Hematopoietic multipotent progenitor cell (in vitro differentiated cells): ENCODE data around the gene CASP14. TPM values are rescaled to one million over a fixed set of nuclear protein-coding genes. Genes with fewer than 3 reads are reported as not detected.
"Not testable (repeated sequence)": the region's sequence is repeated elsewhere in the genome, so short reads cannot be mapped to it uniquely, and the experiment has no call there.

Source experiments
- DNase-seq, 3 donors: peaks; one replicate each; pipeline ENCODE4 v3.0.0-alpha.2; 2011 to 2015; ENCODE audit warnings: low read depth in 2 of 3, low spot score in 2 of 3
- total RNA-seq: library from RNA; depleted of rRNA; stranded (reverse); fragments of >200 nt; gene quantifications from one replicate; pipeline ENCODE4 v1.2.3, GENCODE V29; 2012

CASP14 gene, protein sequence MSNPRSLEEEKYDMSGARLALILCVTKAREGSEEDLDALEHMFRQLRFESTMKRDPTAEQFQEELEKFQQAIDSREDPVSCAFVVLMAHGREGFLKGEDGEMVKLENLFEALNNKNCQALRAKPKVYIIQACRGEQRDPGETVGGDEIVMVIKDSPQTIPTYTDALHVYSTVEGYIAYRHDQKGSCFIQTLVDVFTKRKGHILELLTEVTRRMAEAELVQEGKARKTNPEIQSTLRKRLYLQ
- not detected for total RNA-seq

DNA sequence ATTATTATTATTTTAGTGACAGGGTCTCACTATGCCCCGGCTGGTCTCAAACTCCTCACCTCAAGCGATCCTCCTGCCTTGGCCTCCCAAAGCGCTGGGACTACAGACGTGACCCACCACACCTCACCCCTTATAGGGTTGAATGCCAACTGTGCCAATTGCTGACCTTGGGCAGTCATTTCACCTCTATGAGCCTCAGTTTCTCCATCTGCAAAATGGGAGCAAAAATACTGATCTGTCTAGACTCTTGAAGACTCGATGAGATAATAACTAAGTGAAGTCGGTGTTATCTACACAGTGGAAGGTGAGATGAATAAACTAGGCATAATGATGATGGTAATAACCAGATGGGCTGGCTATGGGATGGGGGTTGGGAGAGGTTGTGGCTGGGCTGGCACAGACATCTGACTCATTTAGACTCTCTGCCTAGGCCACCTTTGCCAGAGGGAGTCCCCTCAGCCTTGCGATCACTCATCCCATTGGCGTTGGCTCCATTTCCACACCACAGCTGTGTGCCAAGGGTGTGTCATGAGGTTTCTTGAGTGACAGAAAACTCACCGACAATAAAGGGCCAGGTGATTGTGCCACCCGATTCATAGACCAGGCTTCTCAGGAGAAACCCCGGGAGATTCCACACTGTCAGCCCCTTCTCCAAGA is at the start of gene CASP14:
Gene CASP14 (plus strand): TSS at position 596 of the 657 bp plus-strand sequence. CDS start 2,772 bp downstream, outside the sequence.
- DNase-seq = no peak

DNA sequence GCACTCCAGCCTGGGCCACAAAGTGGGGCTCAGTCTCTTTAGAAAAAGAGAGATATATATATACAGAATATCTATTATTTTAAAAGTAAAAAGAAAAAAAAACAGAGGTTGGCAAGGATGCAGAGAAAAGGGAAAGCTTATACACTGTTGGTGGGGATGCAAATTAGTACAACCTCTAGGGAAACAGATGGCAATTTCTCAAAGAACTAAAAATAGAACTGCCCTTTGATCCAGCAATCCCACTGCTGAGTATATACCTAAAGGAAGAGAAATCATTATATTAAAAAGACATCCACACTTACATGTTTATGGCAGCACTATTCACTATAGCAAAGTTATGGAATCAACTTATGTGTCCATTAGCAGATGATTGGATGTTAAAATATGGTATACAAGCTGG is 41.0 kb upstream of the CASP14 start:
- DNase-seq = no peak

DNA sequence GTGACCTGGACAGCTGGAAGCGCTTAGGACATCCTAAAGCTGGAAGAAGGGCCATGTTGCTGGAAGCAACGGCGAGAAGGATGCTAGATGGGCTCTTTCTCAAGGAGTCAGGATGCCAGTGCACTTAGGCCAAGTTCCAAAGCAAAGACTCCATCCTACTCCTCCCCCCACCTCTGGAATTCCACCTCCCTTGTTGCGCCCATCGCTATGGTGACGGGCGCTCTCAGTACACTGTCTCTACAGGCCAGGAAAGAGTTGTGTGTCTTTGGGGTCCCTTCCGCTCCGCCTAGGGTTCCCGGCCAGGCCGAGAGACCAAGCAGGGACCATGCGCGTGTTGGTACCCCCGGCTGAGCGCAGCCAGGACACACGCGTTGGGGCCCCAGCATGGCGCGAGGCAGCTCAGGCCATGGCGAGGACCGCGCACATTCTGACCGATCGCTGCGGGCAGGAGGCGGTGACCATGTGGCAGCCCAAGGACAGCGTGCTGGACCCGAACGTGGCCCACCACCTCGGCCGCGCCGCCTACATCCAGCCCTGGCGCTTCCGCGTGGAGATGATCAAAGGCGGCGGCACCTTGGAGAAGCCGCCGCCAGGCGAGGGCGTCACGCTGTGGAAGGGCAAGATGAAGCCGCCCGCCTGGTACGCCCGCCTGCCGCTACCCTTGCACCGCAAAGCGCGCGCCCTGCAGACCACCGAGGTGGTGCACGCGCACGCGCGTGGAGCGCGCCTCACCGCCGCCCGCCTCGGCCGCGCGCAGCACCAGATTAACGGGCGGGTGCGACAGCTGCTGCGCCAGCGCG is 38.6 kb upstream of the CASP14 start:
- peak in 2 of 3 donors; percentile 50 to 51 for DNase-seq

DNA sequence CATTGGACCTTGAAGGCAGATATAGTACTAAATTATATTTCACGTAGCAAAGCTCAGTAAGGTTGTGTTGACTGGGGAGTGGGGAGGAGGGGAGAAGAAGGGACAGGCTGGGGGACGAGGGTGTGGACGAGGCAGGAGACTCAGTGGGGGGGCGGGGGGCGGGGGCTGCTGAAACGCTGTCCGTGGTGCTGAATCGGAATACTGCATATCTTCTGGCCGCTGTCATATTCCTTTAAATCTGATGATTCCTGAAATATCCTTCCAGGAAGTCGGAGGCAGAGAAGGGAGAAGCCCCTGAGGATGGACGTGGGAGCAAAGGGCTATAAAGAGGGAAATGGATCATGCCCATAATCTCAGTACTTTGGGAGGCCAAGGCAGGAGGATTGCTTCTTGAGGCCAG is 34.7 kb upstream of the CASP14 start:
- peak in 1 of 3 donors; percentile 36 for DNase-seq

DNA sequence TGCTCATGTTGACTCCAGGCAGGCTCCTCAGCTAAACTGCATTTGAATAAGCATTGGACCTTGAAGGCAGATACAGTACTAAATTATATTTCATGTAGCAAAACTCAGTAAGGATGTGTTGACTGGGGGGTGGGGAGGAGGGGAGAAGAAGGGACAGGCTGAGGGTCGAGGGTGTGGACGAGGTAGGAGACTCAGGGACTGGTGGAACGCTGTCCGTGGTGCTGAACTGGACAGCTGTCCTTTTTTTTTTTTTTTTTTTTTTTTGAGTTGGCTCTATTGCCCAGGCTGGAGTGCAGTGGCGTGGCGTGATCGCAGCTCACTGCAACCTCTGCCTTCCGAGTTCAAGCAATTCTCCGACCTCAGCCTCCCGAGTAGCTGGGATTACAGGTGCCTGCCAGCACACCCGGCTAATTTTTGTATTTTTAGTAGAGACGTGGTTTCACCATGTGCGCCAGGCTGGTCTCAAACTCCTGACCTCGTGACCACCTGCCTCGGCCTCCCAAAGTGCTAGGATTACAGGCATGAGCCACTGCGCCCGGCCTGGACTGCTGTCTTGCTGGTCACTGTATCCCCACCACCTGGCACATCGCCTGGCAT is 33.2 kb upstream of the CASP14 start:
- DNase-seq = peak in 2 of 3 donors; percentile 26 to 38

DNA sequence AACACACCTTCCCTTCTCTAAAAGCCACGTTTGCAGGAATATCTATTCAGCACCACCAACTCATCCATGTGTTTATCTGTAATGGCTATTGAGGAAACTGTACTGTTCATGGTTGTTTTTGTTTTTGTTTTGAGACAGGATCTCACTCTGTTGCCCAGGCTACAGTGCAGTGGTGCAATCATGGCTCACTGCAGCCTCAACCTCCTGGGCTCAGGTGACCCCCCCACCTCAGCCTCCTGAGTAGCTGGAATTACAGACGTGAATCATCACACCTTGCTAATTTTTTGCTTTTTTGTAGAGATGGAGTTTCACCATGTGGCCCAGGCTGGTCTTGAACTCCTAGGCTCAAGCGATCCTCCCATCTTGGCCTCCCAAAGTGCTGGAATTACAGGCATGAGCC is 30.4 kb upstream of the CASP14 start:
- not testable (repeated sequence) for DNase-seq

DNA sequence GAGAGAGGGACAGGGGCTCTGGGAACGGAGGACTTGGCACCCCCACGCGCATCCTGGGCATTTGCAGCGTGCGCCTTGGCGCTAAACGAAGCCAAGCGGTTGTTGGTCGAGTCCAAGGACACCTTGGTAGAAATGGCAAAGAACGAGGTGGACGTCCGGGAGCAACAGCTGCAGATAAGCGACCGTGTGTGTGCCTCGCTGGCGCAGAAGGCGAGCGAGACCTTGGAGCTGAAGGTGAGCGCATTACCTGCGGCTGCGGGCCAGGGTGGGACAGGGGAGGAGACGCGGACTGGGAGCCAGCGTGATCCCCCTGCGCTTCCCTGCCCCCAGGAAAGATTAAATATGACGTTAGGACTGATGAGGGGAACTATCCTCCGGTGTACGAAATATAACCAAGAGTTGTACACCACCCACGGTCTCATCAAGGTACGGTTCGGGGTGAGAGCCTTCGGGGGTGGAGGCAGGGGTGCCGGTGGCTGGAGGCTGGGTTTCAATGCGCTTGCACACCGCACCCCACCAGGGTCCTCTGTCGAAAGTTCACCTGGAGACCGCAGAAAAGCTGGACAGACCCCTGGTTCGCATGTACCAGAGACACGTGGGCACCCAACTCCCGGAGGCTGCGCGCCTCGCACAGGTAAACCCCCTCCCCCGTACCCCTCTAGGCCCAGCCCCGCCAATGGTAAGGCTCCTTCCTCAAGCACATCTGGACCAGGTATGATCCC is 27.8 kb upstream of the CASP14 start:
- no peak for DNase-seq

DNA sequence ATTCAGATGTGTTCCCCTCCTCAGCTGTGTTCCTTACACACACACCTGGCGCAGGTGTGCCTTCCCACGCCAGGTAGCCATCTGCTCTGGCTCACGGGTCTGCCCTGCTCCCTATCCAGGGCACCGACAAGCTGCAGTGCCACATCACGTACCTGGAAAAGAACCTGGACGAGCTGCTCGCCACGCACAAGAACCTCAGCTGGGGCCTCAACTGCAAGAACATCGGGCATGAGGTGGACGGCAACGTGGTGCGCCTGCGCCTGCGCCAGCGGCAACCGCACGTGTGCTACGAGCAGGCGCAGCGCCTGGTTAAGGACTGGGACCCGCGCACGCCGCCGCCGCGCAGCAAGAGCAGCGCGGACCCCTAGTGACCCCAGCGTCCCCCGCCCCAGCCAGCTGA is 26.5 kb upstream of the CASP14 start:
- no peak for DNase-seq

DNA sequence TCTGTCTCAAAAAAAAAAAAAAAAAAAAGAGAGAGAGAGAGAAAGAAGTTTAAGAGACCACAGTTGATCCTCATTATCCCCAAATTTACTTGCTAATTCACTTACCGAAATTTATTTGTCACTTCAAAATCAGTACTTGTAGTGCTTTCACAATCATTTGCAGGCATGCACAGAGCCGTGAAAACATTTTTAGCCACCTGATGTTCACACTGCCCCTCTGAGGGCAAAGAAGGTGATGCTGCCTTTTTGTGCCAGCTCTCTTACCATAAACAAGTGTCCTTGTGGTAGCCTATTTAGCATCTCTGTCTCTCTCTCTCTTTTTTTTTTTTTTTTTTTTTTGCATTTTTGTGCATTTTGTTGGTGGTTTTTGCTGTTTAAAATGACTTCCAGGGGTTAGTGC is 24.1 kb upstream of the CASP14 start:
- DNase-seq = peak in 2 of 3 donors; percentile 39 to 72

DNA sequence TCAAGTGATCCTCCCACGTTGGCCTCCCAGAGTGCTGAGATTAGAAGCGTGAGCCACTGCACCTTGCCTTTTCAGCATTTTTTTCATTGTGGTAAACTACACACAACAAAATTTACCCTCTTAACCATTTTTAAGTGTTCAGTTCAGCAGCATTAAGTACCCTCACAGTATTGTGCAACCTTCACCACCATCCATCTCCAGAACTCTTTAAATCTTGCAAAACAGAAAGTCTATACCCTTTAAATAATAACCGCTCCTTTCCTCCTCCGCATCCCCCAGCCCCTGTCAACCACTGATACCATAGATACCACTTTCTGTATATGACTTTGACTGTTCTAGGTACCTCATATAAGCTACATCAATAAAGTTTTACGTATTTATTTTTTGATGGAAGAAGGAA is 20.8 kb upstream of the CASP14 start:
- DNase-seq = no peak

DNA sequence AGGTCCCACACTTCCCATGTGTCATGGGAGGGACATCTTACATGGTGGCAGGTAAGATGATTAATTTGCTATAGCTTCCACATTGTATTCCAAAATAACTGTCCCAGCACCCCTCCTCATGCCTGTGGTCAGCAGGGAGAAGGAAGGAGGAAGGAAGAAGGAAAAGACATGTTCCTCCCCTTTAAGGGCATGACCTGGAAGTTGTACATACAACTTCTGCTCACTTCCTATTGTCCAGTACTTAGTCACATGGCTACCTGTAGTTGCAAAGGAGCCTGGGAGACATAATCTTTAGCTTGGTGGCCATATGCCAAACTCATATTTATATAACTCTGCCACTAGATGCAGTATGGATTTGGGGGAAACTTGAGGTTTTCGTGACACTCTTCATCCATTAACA is 17.6 kb upstream of the CASP14 start:
- DNase-seq = no peak

DNA sequence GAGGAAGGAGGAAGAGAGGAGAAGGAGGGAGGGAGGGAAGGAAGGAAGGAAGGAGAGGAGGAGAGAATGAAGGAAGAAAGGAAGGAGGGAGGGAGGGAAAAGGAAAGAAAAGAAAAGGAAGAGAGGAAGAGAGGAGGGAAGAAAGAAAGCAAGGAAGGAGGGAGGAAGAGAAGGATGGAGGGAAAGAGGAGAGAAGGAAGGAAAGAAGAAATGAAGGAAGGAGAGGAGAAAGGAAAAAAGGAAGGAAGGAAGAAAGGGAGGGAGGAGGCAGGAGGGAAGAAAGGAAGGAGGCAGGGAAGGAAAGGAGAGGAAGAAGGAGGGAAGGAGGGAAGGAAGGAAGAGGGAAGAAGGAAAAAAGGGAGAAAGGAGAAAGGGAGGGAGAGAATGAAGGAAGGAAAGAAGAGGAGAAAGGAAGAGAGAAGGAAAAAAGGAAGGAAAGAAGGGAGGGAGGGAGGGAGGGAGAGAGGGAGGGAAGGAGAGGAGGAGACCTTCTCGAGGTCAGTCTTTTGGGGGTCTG is 13.4 kb upstream of the CASP14 start:
- DNase-seq = no peak

DNA sequence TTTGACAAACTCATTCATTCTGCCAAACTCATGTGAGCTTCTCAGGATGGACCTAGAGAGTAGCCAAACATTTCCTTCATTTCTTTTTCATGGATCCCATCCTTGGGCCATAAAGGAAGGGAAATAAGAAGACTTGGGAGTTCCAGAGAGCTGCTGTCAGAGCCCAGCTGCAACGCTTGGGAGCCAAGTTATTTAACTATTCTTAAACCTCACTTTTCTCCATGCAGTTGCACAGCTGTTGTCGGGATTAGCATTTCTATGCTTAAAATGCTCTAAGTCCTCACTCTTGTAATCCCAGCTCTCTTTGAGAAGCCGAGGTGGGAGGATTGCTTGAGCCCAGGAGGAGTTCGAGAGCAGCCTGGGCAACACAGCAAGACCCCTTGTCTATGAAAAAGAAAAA is 11.7 kb upstream of the CASP14 start:
- DNase-seq = no peak

DNA sequence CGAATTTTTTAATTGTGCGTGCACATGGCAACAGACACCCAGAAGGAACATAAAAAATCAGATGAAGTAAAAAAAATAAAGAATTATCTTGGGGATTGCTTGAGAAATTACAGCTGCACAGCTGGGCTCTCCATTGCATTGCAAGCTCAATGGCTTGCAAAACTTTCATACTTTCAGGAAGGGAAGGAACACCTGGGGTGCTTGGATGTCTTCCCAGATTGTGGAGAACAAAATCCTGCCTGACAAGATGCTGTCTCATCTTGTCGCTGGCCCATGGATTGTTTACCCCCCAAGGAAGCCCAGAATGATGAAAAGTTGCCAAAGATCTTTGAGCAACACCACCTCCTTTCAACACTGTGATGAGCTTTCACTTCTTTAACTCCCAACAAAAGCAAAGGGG is 11.0 kb upstream of the CASP14 start:
- DNase-seq = no peak

DNA sequence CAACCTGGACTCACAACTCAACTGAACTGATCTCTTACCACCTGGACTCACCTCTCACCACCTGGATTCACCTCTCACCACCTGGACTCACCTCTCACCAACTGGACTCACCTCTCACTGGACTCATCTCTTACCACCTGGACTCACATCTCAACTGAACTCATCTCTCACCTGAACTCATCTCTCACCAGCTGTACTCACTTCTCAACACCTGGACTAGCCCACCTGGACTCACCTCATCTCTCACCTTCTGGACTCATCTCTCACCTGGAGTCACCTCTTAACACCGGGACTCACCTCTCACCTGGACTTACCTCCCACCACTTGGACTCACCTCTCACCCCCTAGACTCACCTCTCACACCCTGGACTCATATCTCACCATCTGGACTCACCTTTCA is 7.3 kb upstream of the CASP14 start:
- DNase-seq = no peak

DNA sequence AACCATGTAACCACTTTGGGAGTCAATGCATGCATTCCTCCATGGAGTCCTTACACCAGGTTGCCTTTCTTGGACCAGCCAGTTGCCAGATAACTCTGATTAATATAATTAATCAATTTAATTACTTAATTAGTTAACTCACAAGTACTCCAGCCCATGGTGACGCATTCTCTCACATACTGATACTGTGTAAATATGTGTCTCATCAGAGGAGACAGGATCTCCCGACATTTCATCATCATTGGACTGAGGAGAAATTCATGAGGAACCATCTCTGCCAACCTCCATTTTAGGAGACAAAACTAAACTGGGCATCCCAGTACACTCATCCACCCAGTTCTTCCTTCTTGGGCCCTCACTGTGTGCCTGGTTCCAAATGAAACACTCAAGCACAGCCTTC is 6.5 kb upstream of the CASP14 start:
- DNase-seq = no peak

DNA sequence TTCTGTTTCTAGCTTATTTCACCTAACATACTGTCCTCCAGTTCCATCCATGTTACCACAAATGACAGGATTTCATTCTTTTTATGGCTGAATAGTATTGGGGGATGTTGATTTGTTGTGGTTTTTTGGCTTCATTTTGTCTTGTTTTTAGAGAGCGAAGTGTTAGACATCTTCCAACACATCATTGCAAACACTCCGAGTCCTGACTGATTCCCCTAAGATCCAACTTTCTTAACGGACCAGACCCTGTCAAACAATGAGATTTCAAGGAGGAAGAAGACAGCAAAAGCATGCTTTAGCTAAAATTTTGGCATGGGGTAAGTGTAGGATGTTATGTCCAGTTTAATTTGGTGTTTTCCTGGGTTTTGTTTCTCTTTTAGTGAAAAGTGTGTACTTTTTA is 3.8 kb upstream of the CASP14 start:
- no peak for DNase-seq

DNA sequence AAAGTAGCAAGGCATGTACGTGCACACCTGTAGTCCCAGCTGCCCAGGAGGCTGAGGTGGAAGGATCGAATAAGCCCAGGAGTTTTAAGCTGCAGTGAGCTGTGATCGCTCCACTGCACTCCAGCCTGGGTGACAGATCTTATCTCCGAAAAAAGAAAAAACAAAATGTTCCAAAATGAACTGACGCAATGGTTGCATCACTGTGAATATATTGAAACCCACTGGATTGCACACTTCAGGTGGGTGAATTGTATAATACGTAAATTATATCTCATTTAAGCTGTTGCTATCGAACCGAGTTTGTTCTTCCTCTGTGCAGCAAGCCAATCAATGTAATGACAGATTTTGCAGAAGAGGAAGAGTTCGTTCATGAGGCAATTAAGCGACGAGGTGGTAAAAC is 1.6 kb upstream of the CASP14 start:
- no peak for DNase-seq

DNA sequence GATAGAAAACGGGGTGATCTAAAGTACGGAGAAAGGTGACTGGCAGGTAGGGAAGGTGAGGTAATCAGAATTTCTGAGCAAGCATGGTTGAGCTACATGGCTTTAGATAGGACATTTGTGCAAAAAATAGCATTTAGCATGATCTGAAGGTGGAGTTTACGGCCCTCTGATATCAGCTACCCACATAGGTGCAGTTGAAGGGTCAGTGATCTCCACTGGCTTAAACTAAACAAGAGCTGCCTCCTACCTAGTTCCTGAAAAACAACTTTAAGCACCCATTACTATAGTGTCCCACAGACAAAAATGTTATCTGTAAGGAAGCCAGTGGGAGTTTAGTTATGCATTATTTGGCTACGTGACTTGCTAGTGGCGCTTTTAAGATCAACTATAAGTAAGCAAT is 1.2 kb upstream of the CASP14 start:
- no peak for DNase-seq

DNA sequence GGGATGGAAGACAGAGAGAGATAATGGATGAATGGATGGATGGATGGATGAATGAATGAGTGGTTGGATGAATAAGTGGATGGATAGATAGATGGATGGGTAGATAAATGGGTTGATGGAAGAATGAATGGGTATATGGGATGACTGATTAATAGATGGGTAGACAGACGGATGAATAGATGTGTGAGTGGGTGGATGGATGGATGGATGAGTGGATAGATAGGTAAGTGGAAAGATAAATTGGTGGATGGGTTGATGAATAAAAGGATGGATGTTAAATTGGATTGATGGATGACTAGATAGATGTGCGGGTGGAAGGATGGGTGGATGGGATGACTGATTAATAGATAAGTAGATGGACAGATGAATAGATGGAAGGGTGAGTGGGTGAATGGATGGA is 1.4 kb downstream of the CASP14 start:
- no peak for DNase-seq

DNA sequence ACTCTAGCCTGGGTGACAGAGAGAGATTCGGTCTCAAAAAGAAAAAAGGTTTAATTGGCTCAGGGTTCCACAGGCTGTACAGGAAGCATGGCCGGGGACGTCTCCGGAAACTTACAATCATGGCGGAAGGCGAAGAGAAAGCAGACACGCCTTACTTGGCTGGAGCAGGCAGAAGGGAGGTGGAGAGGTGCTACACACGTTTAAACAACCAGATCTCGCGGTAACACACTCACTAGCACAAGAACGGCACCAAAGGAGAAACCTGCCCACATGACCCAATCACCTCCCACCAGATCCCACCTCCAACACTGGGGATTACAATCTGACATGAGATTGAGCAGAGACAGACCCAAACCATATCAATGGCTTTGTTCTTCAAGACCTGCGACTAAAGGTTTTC is 12.8 kb downstream of the CASP14 start:
- DNase-seq = no peak
